Measurements from ENCODE around the gene SETD3.

SETD3 gene

GRCh38 chr14:99516156-99516870 is 35.7 kb upstream of the SETD3 start:
- no peak for DNase-seq

- DNase-seq = no peak
Observed at GRCh38 chr14:99515301-99516155, 34.9 kb upstream of the SETD3 start.

GRCh38 chr14:99514552-99515300 is 34.1 kb upstream of the SETD3 start:
- no peak for DNase-seq

GRCh38 chr14:99513946-99514551 is 33.4 kb upstream of the SETD3 start:
- no peak for DNase-seq

- no peak for DNase-seq
Observed at GRCh38 chr14:99513183-99513694, 32.6 kb upstream of the SETD3 start.

- DNase-seq = no peak
Observed at GRCh38 chr14:99512571-99513182, 32.0 kb upstream of the SETD3 start.

- DNase-seq = no peak
Observed at GRCh38 chr14:99512110-99512449, 31.4 kb upstream of the SETD3 start.

- DNase-seq = no peak
Observed at GRCh38 chr14:99511421-99512109, 30.9 kb upstream of the SETD3 start.

GRCh38 chr14:99510556-99511139 is 30.0 kb upstream of the SETD3 start:
- no peak for DNase-seq

- DNase-seq = no peak
Observed at GRCh38 chr14:99509871-99510555, 29.4 kb upstream of the SETD3 start.

GRCh38 chr14:99508896-99509629 is 28.4 kb upstream of the SETD3 start:
- no peak for DNase-seq

- no peak for DNase-seq
Observed at GRCh38 chr14:99507860-99508640, 27.4 kb upstream of the SETD3 start.

- no peak for DNase-seq
Observed at GRCh38 chr14:99506276-99506675, 25.6 kb upstream of the SETD3 start.

- DNase-seq = no peak
Observed at GRCh38 chr14:99505089-99505488, 24.4 kb upstream of the SETD3 start.

- no peak for DNase-seq
Observed at GRCh38 chr14:99503848-99504453, 23.3 kb upstream of the SETD3 start.

GRCh38 chr14:99502989-99503421 is 22.3 kb upstream of the SETD3 start:
- DNase-seq = no peak

GRCh38 chr14:99497894-99498293 is 17.2 kb upstream of the SETD3 start:
- no peak for DNase-seq

GRCh38 chr14:99497341-99497740 is 16.7 kb upstream of the SETD3 start:
- DNase-seq = no peak

- DNase-seq = no peak
Observed at GRCh38 chr14:99484106-99484505, 3.4 kb upstream of the SETD3 start.

All from GDM1 (cell line).